ENCODE results near the gene COBLL1.

COBLL1 gene

DNA sequence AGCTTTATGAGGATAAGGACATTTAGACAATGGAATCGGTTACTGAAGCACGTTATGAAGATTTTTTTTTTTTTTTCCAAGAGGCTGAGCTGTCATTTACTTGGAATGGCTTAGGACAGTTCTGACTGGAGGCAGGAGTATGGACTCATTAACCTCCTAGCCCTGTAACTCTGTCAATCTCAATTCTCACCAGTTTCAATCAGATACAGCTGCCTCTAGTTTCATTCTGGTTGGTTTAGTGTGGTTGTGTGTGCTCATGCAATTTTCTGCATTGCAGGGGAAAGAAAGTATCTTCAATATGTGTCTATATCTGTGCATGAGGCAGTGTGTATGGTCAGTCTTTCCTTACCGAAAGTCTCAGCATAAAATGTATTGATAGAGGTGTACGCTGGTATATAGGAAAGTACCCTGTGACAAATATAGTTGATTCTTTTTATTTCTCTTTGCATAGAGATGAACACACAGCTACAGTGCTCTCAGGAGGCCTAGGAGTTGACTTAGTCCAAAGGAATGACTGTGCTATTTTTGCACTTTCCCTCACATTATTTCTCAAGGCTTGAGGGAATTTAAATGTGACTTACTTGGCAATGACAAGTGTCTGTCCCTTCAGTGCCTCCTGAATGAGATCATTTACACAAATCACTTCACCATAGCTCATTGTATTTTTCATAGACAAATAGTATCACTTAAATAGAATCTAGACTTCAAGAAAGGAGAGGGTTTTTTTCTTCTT is 169.8 kb downstream of the COBLL1 start:
- DNase-seq = no peak

- no peak for DNase-seq
These were observed 172.3 kb downstream of the COBLL1 start for GRCh38 chr2:164669291-164669690.

GRCh38 chr2:164667566-164667965 is 174.1 kb downstream of the COBLL1 start:
- no peak for DNase-seq

DNA sequence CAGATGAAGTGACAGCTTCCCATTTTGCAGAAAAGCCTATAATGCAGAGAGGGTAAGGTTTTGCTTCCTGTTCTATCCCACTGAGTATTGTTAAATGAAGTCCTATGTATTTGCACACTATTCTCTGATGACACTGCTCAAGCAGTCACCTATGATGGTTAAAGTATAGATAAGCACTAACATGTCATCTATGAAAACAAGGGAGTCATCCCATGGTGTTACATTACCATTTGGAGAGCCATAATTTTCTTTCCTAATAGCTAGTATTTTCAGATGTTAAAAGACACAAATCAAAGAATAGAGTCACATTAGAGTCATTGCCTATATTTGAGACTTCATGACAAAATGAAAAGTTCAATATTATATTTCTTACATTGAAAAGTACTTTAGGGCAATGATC is 177.6 kb downstream of the COBLL1 start:
- no peak for DNase-seq

- DNase-seq = no peak
These were observed 178.6 kb downstream of the COBLL1 start for GRCh38 chr2:164662868-164663631.

DNA sequence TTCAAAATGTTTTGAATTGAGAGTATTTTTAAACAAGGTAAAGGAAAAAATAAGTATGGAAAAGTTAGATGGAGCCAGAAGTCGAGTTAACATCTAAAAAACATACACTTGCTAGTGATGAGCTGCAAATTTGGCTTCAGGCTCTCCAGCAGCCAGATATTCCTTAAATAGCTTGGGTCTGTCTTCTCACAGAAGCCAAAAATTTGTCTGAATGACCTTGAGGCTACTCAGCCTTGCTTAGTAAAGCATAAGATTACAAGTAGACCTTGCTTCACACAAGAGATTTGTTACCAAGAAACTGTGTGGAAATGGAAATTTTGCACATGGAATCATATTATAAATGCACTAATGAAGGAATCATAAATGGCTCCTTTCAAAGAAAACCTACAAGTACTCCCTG is 179.6 kb downstream of the COBLL1 start:
- no peak for DNase-seq

DNA sequence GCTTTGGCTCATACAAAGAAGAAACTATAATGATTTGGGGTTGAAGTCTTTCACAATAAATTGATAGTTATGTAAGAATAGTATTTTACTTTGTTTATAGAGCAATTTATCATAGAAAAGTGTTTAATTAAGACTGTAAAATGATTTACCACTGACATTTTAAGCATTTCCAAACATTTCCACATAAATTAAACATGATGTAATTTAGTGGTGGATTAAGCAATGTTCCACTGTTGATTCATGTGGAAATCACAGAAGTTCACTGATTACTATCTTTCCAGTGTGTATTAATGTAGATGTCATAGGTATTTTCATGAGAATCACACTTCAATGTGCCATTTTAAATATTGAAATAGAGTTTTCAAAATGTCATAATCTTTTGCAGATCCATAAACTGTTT is 180.3 kb downstream of the COBLL1 start:
- no peak for DNase-seq

GRCh38 chr2:164657129-164657528 is 184.5 kb downstream of the COBLL1 start:
- no peak for DNase-seq

GRCh38 chr2:164655750-164656149 is 185.9 kb downstream of the COBLL1 start:
- DNase-seq = no peak

GRCh38 chr2:164655336-164655735 is 186.3 kb downstream of the COBLL1 start:
- DNase-seq = no peak

DNA sequence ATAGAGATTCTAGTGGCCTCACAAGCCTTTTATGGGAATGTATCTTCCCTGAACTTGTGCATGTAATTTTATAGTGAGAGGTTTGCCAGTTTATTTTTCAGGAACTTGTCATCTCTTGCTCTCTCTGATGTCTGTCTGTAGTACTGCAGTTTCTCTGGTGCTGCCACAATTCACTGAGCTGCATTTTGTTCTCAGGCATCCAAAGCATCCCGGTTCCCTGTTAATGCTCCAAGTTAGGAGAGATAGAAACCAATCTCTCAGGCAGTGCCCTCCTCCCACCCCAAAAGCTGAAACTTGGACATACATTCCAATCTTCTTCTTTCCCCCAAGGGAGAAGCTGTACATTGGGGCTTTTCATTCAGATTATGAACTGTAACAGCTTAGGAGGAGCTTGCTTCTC is 190.3 kb downstream of the COBLL1 start:
- no peak for DNase-seq

DNA sequence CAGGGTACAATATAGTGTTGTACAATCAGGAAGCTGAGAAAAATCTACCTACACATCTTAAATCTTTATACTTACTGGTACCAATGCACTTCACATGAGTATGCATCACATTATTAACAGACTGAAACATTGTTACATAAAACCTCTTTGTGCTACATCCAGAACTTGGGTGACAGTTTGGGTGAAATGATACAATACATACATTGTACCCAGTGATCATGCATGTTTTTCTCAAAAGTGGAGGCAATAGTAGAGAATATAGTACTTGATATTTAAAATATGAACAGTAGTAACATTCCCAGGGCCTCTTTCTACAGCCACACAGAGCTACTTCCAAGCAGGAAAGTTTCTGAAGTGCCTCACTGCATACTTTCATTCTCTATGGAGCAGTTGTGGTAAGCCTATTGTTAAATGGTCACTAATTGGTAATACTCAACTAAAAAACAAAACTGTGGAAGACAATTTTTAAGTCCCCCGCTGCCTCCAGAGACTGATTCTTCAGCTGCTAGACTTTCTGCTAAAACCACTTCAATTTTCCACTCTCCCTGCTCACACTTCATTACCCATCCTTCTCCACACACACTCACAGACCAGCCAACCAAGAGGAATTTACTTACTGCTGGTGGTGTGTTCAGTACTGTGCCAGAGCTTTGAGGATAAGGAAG is 197.5 kb downstream of the COBLL1 start:
- DNase-seq = no peak

GRCh38 chr2:164642946-164643555 is 198.6 kb downstream of the COBLL1 start:
- DNase-seq = no peak

GRCh38 chr2:164642268-164642667 is 199.4 kb downstream of the COBLL1 start:
- DNase-seq = no peak
